HEK293T (cell line): ENCODE data around the gene BAHD1.
A peak's percentile ranks its signal among the peaks of the same experiment; 100 is the strongest.

ENCODE experiments used
- CTCF ChIA-PET: fragments of 350-600 bp; formaldehyde crosslinking; extraction: SDS; loops from one replicate; lab custom pipeline; 2021; ENCODE audit warnings: antibody characterized with exemption, inconsistent platforms; lab: Yijun Ruan, JAX
- POLR2A ChIA-PET: fragments of 350-600 bp; formaldehyde crosslinking; extraction: SDS; loops from one replicate; lab custom pipeline; 2020; ENCODE audit warnings: antibody characterized with exemption, inconsistent platforms; lab: Yijun Ruan, JAX
- DNase-seq: peaks from one replicate; pipeline ENCODE4 v3.0.0; 2012; ENCODE audit warnings: mixed read lengths; ENCODE audit errors: extremely low spot score
- ARNT ChIP-seq: fragments of 450-650 bp; IDR thresholded peaks from 2 replicates; pipeline ENCODE4 v1.6.1; 2017; ENCODE audit warnings: mild to moderate bottlenecking
- BHLHE40 ChIP-seq: fragments of 450-650 bp; IDR thresholded peaks from 2 replicates; pipeline ENCODE4 v1.6.1; 2016; ENCODE audit warnings: mild to moderate bottlenecking, moderate library complexity, borderline replicate concordance
- CTBP1 ChIP-seq: fragments of 450-650 bp; IDR thresholded peaks from 2 replicates; pipeline ENCODE4 v1.6.1; 2016; ENCODE audit warnings: borderline replicate concordance
- ELF4 ChIP-seq: fragments of 450-650 bp; IDR thresholded peaks from 2 replicates; pipeline ENCODE4 v1.6.1; 2017; ENCODE audit warnings: antibody characterized with exemption
- FOXA1 ChIP-seq: fragments of 450-650 bp; IDR thresholded peaks from 2 replicates; pipeline ENCODE4 v1.6.1; 2016; ENCODE audit warnings: mild to moderate bottlenecking
- FOXK2 ChIP-seq: fragments of 450-650 bp; IDR thresholded peaks from 2 replicates; pipeline ENCODE4 v1.6.1; 2016; ENCODE audit warnings: mild to moderate bottlenecking
- FOXM1 ChIP-seq: fragments of 450-650 bp; IDR thresholded peaks from 2 replicates; pipeline ENCODE4 v1.6.1; 2017; ENCODE audit warnings: mild to moderate bottlenecking, borderline replicate concordance
- HDGF ChIP-seq: fragments of 450-650 bp; IDR thresholded peaks from 2 replicates; pipeline ENCODE4 v1.6.1; 2017; ENCODE audit warnings: antibody characterized with exemption, borderline replicate concordance
- L3MBTL2 ChIP-seq: fragments of 450-650 bp; conservative IDR thresholded peaks from 2 replicates; pipeline ENCODE4 v1.6.1; 2016; ENCODE audit warnings: mild to moderate bottlenecking
- LEF1 ChIP-seq: fragments of 450-650 bp; IDR thresholded peaks from 2 replicates; pipeline ENCODE4 v1.6.1; 2017; ENCODE audit warnings: mild to moderate bottlenecking, borderline replicate concordance
- NFRKB ChIP-seq: fragments of 450-650 bp; IDR thresholded peaks from 2 replicates; pipeline ENCODE4 v1.6.1; 2016; ENCODE audit warnings: mild to moderate bottlenecking, moderate library complexity
- PKNOX1 ChIP-seq: fragments of 450-650 bp; IDR thresholded peaks from 2 replicates; pipeline ENCODE4 v1.6.1; 2016
- SP1 ChIP-seq: fragments of 450-650 bp; IDR thresholded peaks from 2 replicates; pipeline ENCODE4 v1.6.1; 2017
- SUZ12 ChIP-seq: fragments of 450-650 bp; IDR thresholded peaks from 2 replicates; pipeline ENCODE4 v1.6.1; 2016; ENCODE audit warnings: mild to moderate bottlenecking
- TARDBP ChIP-seq: fragments of 450-650 bp; IDR thresholded peaks from 2 replicates; pipeline ENCODE4 v1.6.1; 2016
- ZNF384 ChIP-seq: fragments of 450-650 bp; IDR thresholded peaks from 2 replicates; pipeline ENCODE4 v1.6.1; 2016

BAHD1 gene

GRCh38 chr15:40405501-40406381 lies 35.0 kb upstream of the BAHD1 start, which contains the start of gene IVD:
Gene IVD (plus strand): TSS chr15:40405795. CDS start chr15:40405828, 33 bp downstream.
- peak; percentile 98 for TF ChIP-seq PKNOX1
- TF ChIP-seq ELF4: no peak
- TF ChIP-seq FOXM1: no peak
- no peak for TF ChIP-seq TARDBP
- ChIA-PET POLR2A (interaction anchor here (0.6 to 2.1 kb wide), 25 partner anchors 8 to 135 kb away, joined by 3 to 15 read pairs (median 4); partner anchors contain the start of genes BAHD1, INAFM2 and KNSTRN), CTCF (interaction anchor here (0.6 to 1.1 kb wide), 4 partner anchors 8 to 68 kb away, joined by 3 to 6 read pairs (median 3); no protein-coding TSS in a partner anchor)
- peak; percentile 93 for DNase-seq

GRCh38 chr15:40407330-40407990 lies 33.3 kb upstream of the BAHD1 start:
- POLR2A ChIA-PET: interaction anchor here (0.9 to 2.1 kb wide), 2 partner anchors 8 to 11 kb away, joined by 3 to 15 read pairs; no protein-coding TSS in a partner anchor
- CTCF ChIA-PET: no interaction called here
- no peak for DNase-seq
- no peak for TF ChIP-seq L3MBTL2
- TF ChIP-seq FOXK2: no peak
- TF ChIP-seq TARDBP: no peak
- no peak for TF ChIP-seq ELF4

- ChIA-PET POLR2A (no interaction called here), CTCF (no interaction called here)
- no peak for DNase-seq
- TF ChIP-seq ARNT (no peak), FOXA1 (no peak), BHLHE40 (no peak), TARDBP (no peak), ZNF384 (no peak), LEF1 (no peak), FOXM1 (no peak), CTBP1 (no peak), SP1 (no peak), ELF4 (no peak)
Measured at GRCh38 chr15:40409366-40409765, 31.4 kb upstream of the BAHD1 start.

- TF ChIP-seq FOXM1 (no peak), BHLHE40 (no peak), LEF1 (no peak), NFRKB (no peak), CTBP1 (no peak), ARNT (no peak), FOXA1 (no peak), FOXK2 (no peak), PKNOX1 (no peak), L3MBTL2 (no peak), SUZ12 (no peak), ELF4 (no peak), HDGF (no peak), ZNF384 (no peak)
- CTCF ChIA-PET: no interaction called here
Measured at GRCh38 chr15:40410476-40410875, 30.3 kb upstream of the BAHD1 start.

GRCh38 chr15:40412095-40412759 lies 28.5 kb upstream of the BAHD1 start:
- ChIA-PET POLR2A (interaction anchor here (1.6 kb wide), 1 partner anchor 9 kb away, joined by 3 read pairs; no protein-coding TSS in a partner anchor), CTCF (no interaction called here)
- TF ChIP-seq ELF4: no peak
- TF ChIP-seq NFRKB: no peak
- TF ChIP-seq ZNF384: no peak
- TF ChIP-seq PKNOX1: no peak
- no peak for TF ChIP-seq L3MBTL2
- TF ChIP-seq SP1: no peak
- no peak for TF ChIP-seq FOXA1
- no peak for TF ChIP-seq SUZ12
- no peak for TF ChIP-seq TARDBP
- no peak for TF ChIP-seq FOXK2
- no peak for TF ChIP-seq FOXM1
- TF ChIP-seq CTBP1: no peak
- no peak for TF ChIP-seq ARNT
- DNase-seq: no peak

More at GRCh38 chr15:40410476-40410875, 30.3 kb upstream of the BAHD1 start:
- POLR2A ChIA-PET: no interaction called here
- no peak for DNase-seq

GRCh38 chr15:40413036-40413435 lies 27.7 kb upstream of the BAHD1 start:
- TF ChIP-seq LEF1: no peak
- TF ChIP-seq L3MBTL2: no peak
- TF ChIP-seq SP1: no peak
- no peak for TF ChIP-seq CTBP1
- no peak for TF ChIP-seq NFRKB
- TF ChIP-seq BHLHE40: no peak
- TF ChIP-seq FOXM1: no peak
- no peak for TF ChIP-seq HDGF
- no peak for TF ChIP-seq PKNOX1
- no peak for TF ChIP-seq FOXA1
- TF ChIP-seq FOXK2: no peak
- TF ChIP-seq ARNT: no peak
- TF ChIP-seq ELF4: no peak
- no peak for TF ChIP-seq ZNF384
- TF ChIP-seq TARDBP: no peak
- ChIA-PET CTCF (no interaction called here), POLR2A (interaction anchor here (1.6 kb wide), 1 partner anchor 8 kb away, joined by 3 read pairs; no protein-coding TSS in a partner anchor)
- no peak for DNase-seq
